Neural crest cell (in vitro differentiated cells): Measurements from ENCODE around the gene RPS14. TPM values are rescaled to one million over a fixed set of nuclear protein-coding genes. Genes with fewer than 3 reads are reported as not detected.
"Not testable (repeated sequence)": the region's sequence is repeated elsewhere in the genome, so short reads cannot be mapped to it uniquely, and the experiment has no call there.

Source experiments
- DNase-seq: peaks from one replicate; pipeline ENCODE4 v3.0.0; 2021; ENCODE audit warnings: low read depth, mixed read lengths, low spot score
- H3K27ac Mint-ChIP-seq: one replicate; pipeline ENCODE4 v1.8.0; 2021; ENCODE audit warnings: mild to moderate bottlenecking, mixed read lengths; ENCODE audit not compliant: unreplicated experiment
- H3K27me3 Mint-ChIP-seq: 2 replicates; pipeline ENCODE4 v1.8.0; 2021; ENCODE audit warnings: low read depth, mild to moderate bottlenecking, mixed read lengths
- H3K36me3 Mint-ChIP-seq: 2 replicates; pipeline ENCODE4 v1.8.0; 2021; ENCODE audit warnings: low read depth, mild to moderate bottlenecking, mixed read lengths
- H3K4me1 Mint-ChIP-seq: 2 replicates; pipeline ENCODE4 v1.8.0; 2021; ENCODE audit warnings: mixed read lengths
- H3K4me3 Mint-ChIP-seq: one replicate; pipeline ENCODE4 v1.8.0; 2021; ENCODE audit warnings: mild to moderate bottlenecking, mixed read lengths
- H3K9me3 Mint-ChIP-seq: 2 replicates; pipeline ENCODE4 v1.8.0; 2021; ENCODE audit warnings: mixed read lengths
- total RNA-seq: library from RNA; stranded (reverse); gene quantifications from 2 replicates; pipeline ENCODE4 v1.2.1, GENCODE V29; 2021
- TF ChIP-seq, protein P1 (sequence below): fragments of 200-600 bp; sonication (generic); conservative IDR thresholded peaks from 2 replicates; pipeline ENCODE4 v1.5.0; 2021; ENCODE audit warnings: antibody characterized with exemption, mild to moderate bottlenecking

Gene RPS14
- total RNA-seq, 1 donor from 2014 or later: 2,170 TPM

DNA sequence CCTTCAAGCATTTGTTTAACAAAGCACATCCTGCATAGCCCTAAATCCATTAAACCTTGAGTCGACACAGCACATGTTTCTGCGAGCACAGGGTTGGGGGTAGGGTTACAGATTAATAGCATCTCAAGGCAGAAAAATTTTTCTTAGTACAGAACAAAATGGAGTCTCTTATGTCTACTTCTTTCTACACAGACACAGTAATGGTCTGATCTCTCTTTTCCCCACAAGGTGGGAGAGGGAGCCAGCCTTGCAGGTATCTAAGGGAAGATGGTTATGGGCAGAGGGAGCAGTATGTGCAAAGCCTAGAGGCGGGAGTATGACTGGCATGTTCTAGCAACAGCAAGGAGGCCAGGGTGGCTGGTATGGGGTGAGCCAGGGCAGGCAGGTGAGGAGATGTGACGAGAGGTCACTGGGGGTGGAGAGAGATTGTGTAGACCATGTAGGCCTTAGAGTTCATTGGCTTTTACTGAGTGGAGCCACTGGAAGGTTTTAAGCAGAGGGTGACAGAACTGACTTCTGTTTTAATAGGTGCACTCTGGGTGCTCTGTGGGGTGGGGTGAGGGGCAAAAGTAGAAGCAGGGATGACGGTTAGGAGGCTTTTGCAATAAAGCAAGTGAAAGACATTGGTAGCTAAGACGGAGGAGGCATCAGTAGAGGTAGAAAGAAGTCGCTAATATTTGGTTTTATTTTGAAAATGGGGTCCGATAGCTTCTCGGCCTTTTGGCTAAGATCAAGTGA lies 5.1 kb upstream of the RPS14 start:
- TF ChIP-seq, protein P1, sequence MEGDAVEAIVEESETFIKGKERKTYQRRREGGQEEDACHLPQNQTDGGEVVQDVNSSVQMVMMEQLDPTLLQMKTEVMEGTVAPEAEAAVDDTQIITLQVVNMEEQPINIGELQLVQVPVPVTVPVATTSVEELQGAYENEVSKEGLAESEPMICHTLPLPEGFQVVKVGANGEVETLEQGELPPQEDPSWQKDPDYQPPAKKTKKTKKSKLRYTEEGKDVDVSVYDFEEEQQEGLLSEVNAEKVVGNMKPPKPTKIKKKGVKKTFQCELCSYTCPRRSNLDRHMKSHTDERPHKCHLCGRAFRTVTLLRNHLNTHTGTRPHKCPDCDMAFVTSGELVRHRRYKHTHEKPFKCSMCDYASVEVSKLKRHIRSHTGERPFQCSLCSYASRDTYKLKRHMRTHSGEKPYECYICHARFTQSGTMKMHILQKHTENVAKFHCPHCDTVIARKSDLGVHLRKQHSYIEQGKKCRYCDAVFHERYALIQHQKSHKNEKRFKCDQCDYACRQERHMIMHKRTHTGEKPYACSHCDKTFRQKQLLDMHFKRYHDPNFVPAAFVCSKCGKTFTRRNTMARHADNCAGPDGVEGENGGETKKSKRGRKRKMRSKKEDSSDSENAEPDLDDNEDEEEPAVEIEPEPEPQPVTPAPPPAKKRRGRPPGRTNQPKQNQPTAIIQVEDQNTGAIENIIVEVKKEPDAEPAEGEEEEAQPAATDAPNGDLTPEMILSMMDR: no peak

DNA sequence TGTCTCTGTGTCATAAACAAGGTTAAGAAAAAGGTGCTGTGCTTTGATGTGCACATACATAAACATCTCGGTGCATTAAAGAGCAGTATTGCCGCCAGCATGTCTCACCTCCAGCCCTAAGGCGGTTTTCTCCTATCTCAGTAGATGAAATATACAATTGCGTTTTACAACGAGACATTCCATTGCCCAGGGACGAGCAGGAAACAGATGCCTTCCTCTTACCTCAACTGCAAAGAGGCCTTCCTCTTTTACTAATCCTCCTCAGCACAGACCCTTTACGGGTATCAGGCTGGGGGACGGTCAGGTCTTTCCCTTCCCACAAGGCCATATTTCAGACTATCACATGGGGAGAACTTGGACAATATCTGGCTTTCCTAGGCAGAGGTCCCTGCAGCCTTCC lies 4.5 kb upstream of the RPS14 start:
- H3K9me3 Mint-ChIP-seq, H3K36me3 Mint-ChIP-seq, DNase-seq, H3K27ac Mint-ChIP-seq, H3K4me3 Mint-ChIP-seq, H3K4me1 Mint-ChIP-seq, H3K27me3 Mint-ChIP-seq: not testable (repeated sequence)

More for the DNA sequence above, 5.1 kb upstream of the RPS14 start:
- Mint-ChIP-seq H3K4me1 (peaks cover 4% of the 10 kb centered on the region), H3K4me3 (no peak overlapping the region), H3K27ac (no peak overlapping the region), H3K36me3 (no peaks in the 10 kb centered on the region), H3K9me3 (peaks cover 5% of the 10 kb centered on the region), H3K27me3 (no peaks in the 10 kb centered on the region)
- DNase-seq: no peak

DNA sequence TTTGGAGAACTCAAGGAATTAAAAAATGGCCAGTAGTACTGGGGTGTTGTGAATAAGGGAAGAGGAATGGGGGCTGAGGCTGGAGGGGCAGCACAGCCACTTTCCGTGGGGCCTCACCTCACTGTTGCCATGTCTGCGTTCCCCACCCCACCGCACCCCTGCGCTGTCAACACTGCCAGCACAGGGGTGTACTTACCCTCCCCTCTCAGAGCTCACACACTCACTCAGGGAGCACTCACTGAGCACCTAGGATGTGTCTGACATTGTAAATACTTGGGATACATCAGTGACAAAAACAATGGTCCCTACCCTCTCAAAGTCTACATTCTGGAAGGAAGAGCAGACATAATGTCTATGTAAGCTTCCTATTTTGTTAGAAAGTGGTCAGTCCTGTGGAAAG lies 3.4 kb upstream of the RPS14 start:
- Mint-ChIP-seq H3K27me3 (no peaks in the 10 kb centered on the region), H3K36me3 (peaks cover 10% of the 10 kb centered on the region), H3K4me1 (peaks cover 15% of the 10 kb centered on the region), H3K4me3 (peak overlapping the region; percentile 50), H3K27ac (no peak overlapping the region), H3K9me3 (peaks cover 5% of the 10 kb centered on the region)
- TF ChIP-seq, protein P1: no peak
- DNase-seq: no peak

DNA sequence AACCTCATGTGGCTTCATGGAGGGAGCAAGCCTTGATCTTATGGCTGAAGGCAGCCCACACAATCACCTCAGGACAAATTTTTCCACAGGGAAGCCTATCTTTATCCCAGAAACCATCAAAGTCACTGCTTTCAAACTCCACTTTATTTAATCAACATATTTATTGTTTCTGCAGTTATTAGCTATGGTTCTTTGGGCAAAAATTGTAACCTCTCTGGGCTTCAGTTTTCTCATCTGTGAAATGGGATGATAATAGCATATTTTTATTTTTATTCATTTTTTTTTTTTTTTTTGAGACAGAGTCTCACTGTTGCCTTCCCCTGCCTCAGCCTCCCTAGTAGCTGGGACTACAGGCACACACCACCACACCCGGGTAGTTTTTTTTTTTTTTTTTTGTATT lies 2.1 kb upstream of the RPS14 start:
- TF ChIP-seq, protein P1: no peak
- H3K36me3 Mint-ChIP-seq: peaks cover 22% of the 10 kb centered on the region
- no peak for DNase-seq
- no peak overlapping the region for H3K4me3 Mint-ChIP-seq
- peaks cover 24% of the 10 kb centered on the region for H3K4me1 Mint-ChIP-seq
- no peak overlapping the region for H3K27ac Mint-ChIP-seq
- peaks cover 5% of the 10 kb centered on the region for H3K9me3 Mint-ChIP-seq
- no peaks in the 10 kb centered on the region for H3K27me3 Mint-ChIP-seq

DNA sequence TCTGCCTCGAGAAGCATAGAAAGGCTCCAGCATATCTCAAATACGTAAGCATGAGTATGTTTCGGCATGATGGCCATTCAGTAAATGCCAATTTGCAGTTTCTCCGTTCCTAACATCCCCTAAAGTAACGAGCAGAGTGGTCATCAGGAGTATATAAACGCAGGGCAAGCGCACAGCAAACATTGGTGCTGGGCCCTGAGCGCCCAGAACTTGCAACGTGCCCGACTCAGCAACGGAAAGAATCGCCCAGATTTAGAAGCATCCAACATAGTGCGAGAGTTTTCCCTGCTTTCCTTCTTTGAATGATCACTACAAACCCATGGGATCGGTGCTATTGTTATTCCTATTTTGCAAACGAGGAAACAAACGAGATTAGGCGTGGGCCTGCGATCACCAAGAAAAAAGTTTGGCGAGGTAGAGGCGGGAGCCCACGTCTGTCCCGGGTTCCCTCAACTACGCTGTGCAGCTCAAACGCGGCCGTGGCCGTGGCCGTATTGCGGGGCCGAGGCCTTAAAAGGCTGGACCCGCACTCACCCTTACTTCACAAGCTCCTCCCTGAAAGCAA lies 505 bp downstream of the RPS14 start:
- Mint-ChIP-seq H3K4me1 (peaks cover 34% of the 10 kb centered on the region), H3K9me3 (peaks cover 5% of the 10 kb centered on the region), H3K36me3 (peaks cover 28% of the 10 kb centered on the region), H3K27ac (peak overlapping the region; percentile 100), H3K27me3 (no peaks in the 10 kb centered on the region), H3K4me3 (peak overlapping the region; percentile 96)
- TF ChIP-seq, protein P1: no peak
- no peak for DNase-seq

DNA sequence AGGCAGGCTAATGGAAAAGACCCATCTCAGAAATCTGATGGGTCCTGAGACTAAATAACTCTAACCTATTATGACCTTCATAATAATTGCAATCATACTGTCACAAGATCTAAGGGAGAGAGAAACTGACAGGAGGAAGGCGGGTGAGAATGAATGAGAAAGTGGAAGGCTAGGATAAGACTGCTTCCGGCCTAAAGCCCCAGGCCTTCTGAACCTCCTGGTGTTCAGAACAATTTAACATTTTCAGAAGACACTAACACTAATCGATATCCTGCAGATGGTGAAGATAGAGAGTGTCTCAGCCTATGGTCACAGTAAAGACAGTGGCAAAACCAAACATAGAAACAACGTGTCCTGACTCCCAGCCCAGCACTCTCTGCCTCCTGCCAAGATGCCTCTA lies 1.2 kb downstream of the RPS14 start:
- DNase-seq: no peak
- Mint-ChIP-seq H3K27ac (peak overlapping the region; percentile 100), H3K27me3 (no peaks in the 10 kb centered on the region), H3K9me3 (peaks cover 5% of the 10 kb centered on the region), H3K4me3 (peak overlapping the region; percentile 96), H3K36me3 (peaks cover 35% of the 10 kb centered on the region), H3K4me1 (peaks cover 34% of the 10 kb centered on the region)
- TF ChIP-seq, protein P1: no peak
